Keratinocyte (primary cell): ENCODE results near the gene TIAM1. TPM values are rescaled to one million over a fixed set of nuclear protein-coding genes. Genes with fewer than 3 reads are reported as not detected.

ENCODE experiments used
- DNase-seq: peaks from one replicate; pipeline ENCODE4 v3.0.0-alpha.2; 2011; ENCODE audit warnings: low read depth, missing footprints, low spot score
- FAIRE-seq: peaks from 2 replicates; lab custom pipeline; 2011; peaks lifted over from hg19 to GRCh38; lab: Jason Lieb, UNC
- H2AFZ ChIP-seq: 2 replicates; pipeline ENCODE4 v1.6.0; 2012; ENCODE audit warnings: low read length, control low read depth, inconsistent platforms; ENCODE audit not compliant: control insufficient read depth
- H3K27ac ChIP-seq: 2 replicates; pipeline ENCODE4 v1.5.1; 2011; ENCODE audit warnings: low read length; ENCODE audit not compliant: control insufficient read depth, insufficient read depth
- H3K27me3 ChIP-seq: 3 replicates; pipeline ENCODE4 v1.6.0; 2011; ENCODE audit warnings: low read length; ENCODE audit not compliant: control insufficient read depth, insufficient read depth; ENCODE audit errors: extremely low read depth
- H3K36me3 ChIP-seq, 2 experiments: 2 replicates in 1 of 2; 3 replicates in 1 of 2; pipeline ENCODE4 v1.5.1; 2011; ENCODE audit warnings: low read length in 2 of 2, mild to moderate bottlenecking in 1 of 2; ENCODE audit not compliant: control insufficient read depth in 2 of 2, insufficient read depth in 2 of 2; ENCODE audit errors: extremely low read depth in 1 of 2
- H3K4me1 ChIP-seq: 3 replicates; pipeline ENCODE4 v1.5.1; 2011; ENCODE audit warnings: low read length; ENCODE audit not compliant: control insufficient read depth, insufficient read depth; ENCODE audit errors: extremely low read depth
- H3K4me2 ChIP-seq: 3 replicates; pipeline ENCODE4 v1.6.0; 2011; ENCODE audit warnings: low read depth, low read length; ENCODE audit not compliant: control insufficient read depth, insufficient read depth; ENCODE audit errors: extremely low read depth
- H3K4me3 ChIP-seq, 3 experiments: fragments of 200-600 bp in 1 of 3; sonication (generic) in 1 of 3; 2 replicates in 2 of 3; 3 replicates in 1 of 3; pipeline ENCODE4 v1.5.1; 2011 to 2016; ENCODE audit warnings: low read length in 3 of 3, mild to moderate bottlenecking in 3 of 3, control low read depth in 2 of 3, inconsistent platforms in 1 of 3, low read depth in 1 of 3, mixed read lengths in 1 of 3, mixed run types in 1 of 3, moderate library complexity in 1 of 3; ENCODE audit not compliant: control insufficient read depth in 2 of 3, insufficient read depth in 2 of 3; ENCODE audit errors: extremely low read depth in 1 of 3
- H3K79me2 ChIP-seq: 2 replicates; pipeline ENCODE4 v1.6.0; 2012; ENCODE audit warnings: low read length; ENCODE audit not compliant: control insufficient read depth, insufficient read depth
- H3K9ac ChIP-seq: 3 replicates; pipeline ENCODE4 v1.6.0; 2011; ENCODE audit warnings: low read length; ENCODE audit not compliant: control insufficient read depth, insufficient read depth; ENCODE audit errors: extremely low read depth
- H3K9me1 ChIP-seq: 3 replicates; pipeline ENCODE4 v1.6.0; 2011; ENCODE audit warnings: low read length; ENCODE audit not compliant: control insufficient read depth, insufficient read depth; ENCODE audit errors: extremely low read depth
- H3K9me3 ChIP-seq: 2 replicates; pipeline ENCODE4 v1.5.1; 2012; ENCODE audit warnings: low read depth, low read length; ENCODE audit not compliant: control insufficient read depth
- H4K20me1 ChIP-seq: 3 replicates; pipeline ENCODE4 v1.6.0; 2011; ENCODE audit warnings: low read length; ENCODE audit not compliant: control insufficient read depth, insufficient read depth; ENCODE audit errors: extremely low read depth
- CTCF ChIP-seq, 3 experiments: IDR thresholded peaks in 1 of 3; conservative IDR thresholded peaks in 1 of 3; optimal IDR thresholded peaks in 1 of 3; 2 replicates in 2 of 3; 3 replicates in 1 of 3; pipeline versions ENCODE3 to v1.5.1; 2011; ENCODE audit warnings: low read length in 3 of 3, mild to moderate bottlenecking in 3 of 3, moderate library complexity in 2 of 3, control low read depth in 1 of 3, inconsistent platforms in 1 of 3; ENCODE audit not compliant: insufficient read depth in 2 of 3; ENCODE audit errors: extremely low read depth in 1 of 3
- EZH2 ChIP-seq: IDR thresholded peaks from one replicate; pipeline ENCODE4 v1.6.1; 2012; ENCODE audit warnings: inconsistent platforms, mild to moderate bottlenecking, low read length, moderate library complexity
- dilution Hi-C: fragments of 300-500 bp; cut with MboI; formaldehyde crosslinking; loops from one replicate; pipeline ENCODE4 v1.7.0; 2020; ENCODE audit warnings: low sequenced_read_pairs; ENCODE audit not compliant: extremely low pct_ligation_motif_present
- polyA plus RNA-seq, 5 experiments: library from polyadenylated mRNA; depleted of rRNA in 3 of 5; stranded (reverse) in 3 of 5; stranded (forward) in 1 of 5; unstranded in 1 of 5; fragments of >200 nt; gene quantifications; 1 replicate in 1 of 5; 2 replicates in 3 of 5; 3 replicates in 1 of 5; pipeline versions ENCODE4 v1.2.1 to v1.2.3, GENCODE V29; 2011 to 2012; ENCODE audit warnings: missing spikeins in 2 of 5, low read depth in 1 of 5, low replicate concordance in 1 of 5

TIAM1 gene
- polyA plus RNA-seq, 1 donor (not counting 4 experiments of a cell fraction or from before 2014, with no cell fraction given), result 8.3 TPM

- H3K36me3 ChIP-seq, result peaks cover 0 to 3% of the 10 kb centered on the region in 2 experiments
- no peak for DNase-seq
These were observed 187.4 kb downstream of the TIAM1 start for GRCh38 chr21:31156662-31157061.

GRCh38 chr21:31156169-31156568 lies 187.9 kb downstream of the TIAM1 start:
- Histone ChIP-seq H3K9me3 (no peaks in the 10 kb centered on the region), H2AFZ (no peak overlapping the region), H3K79me2 (no peaks in the 10 kb centered on the region), H3K4me2 (no peak overlapping the region), H3K4me3 (no peak overlapping the region), H3K9me1 (no peaks in the 10 kb centered on the region), H3K4me1 (peaks cover 9% of the 10 kb centered on the region), H4K20me1 (no peaks in the 10 kb centered on the region), H3K36me3 (peaks cover 0 to 3% of the 10 kb centered on the region in 2 experiments), H3K27me3 (no peaks in the 10 kb centered on the region), H3K9ac (no peak overlapping the region), H3K27ac (no peak overlapping the region)
- TF ChIP-seq CTCF (optimal IDR thresholded peaks at IDR 0.05 in 1 of 3, IDR thresholded peaks at IDR 0.05 in 1 of 3, conservative IDR thresholded peaks at IDR 0.05 in 1 of 3; ENCODE audit: extremely low read depth in 1 of 3, insufficient read depth in 2 of 3, low read length in 3 of 3) (no peak), EZH2 (no peak)
- dilution Hi-C loops, result no loop called here
- DNase-seq (no peak), FAIRE-seq (no peak)

More at GRCh38 chr21:31156662-31157061, 187.4 kb downstream of the TIAM1 start:
- H3K79me2 ChIP-seq, result no peaks in the 10 kb centered on the region
- H3K27me3 ChIP-seq, result no peaks in the 10 kb centered on the region
- TF ChIP-seq EZH2 (no peak), CTCF (optimal IDR thresholded peaks at IDR 0.05 in 1 of 3, IDR thresholded peaks at IDR 0.05 in 1 of 3, conservative IDR thresholded peaks at IDR 0.05 in 1 of 3; ENCODE audit: extremely low read depth in 1 of 3, insufficient read depth in 2 of 3, low read length in 3 of 3) (no peak)
- H4K20me1 ChIP-seq, result no peaks in the 10 kb centered on the region
- H3K4me2 ChIP-seq, result no peak overlapping the region
- H3K9me1 ChIP-seq, result no peaks in the 10 kb centered on the region
- FAIRE-seq, result no peak
- dilution Hi-C loops, result no loop called here
- H3K27ac ChIP-seq, result no peak overlapping the region
- no peak overlapping the region for H2AFZ ChIP-seq
- H3K9me3 ChIP-seq, result no peaks in the 10 kb centered on the region
- H3K4me1 ChIP-seq, result peaks cover 14% of the 10 kb centered on the region
- H3K4me3 ChIP-seq, result no peak overlapping the region
- H3K9ac ChIP-seq, result no peak overlapping the region
